Activated B cell treated with CpG ODN at 0.5 μM for 24 hours (primary cell): ENCODE data around the gene C1orf115. TPM values are rescaled to one million over a fixed set of nuclear protein-coding genes. Genes with fewer than 3 reads are reported as not detected.
"Not testable (repeated sequence)": the region's sequence is repeated elsewhere in the genome, so short reads cannot be mapped to it uniquely, and the experiment has no call there.

Experiments used
- ATAC-seq: fragments of 200-7000 bp; cut with Tn5 transposase; one replicate; pipeline ENCODE4 v1.10.0; 2021; ENCODE audit warnings: low read depth, mild to moderate bottlenecking, moderate library complexity
- CTCF ChIA-PET: fragments of 350-600 bp; sonication (Branson Sonifier 250); formaldehyde crosslinking; loops from one replicate; lab custom pipeline; 2021; ENCODE audit warnings: antibody characterized with exemption; lab: Charles Lee
- POLR2A ChIA-PET: fragments of 350-600 bp; sonication (Branson Sonifier 250); formaldehyde crosslinking; loops from one replicate; lab custom pipeline; 2021; ENCODE audit warnings: antibody characterized with exemption; lab: Charles Lee
- DNase-seq: peaks from one replicate; pipeline ENCODE4 v3.0.0; 2022
- H3K27ac Mint-ChIP-seq: one replicate; pipeline ENCODE4 v1.8.0; 2020; ENCODE audit warnings: mixed read lengths
- H3K27me3 Mint-ChIP-seq: one replicate; pipeline ENCODE4 v1.8.0; 2021; ENCODE audit warnings: mixed read lengths
- H3K36me3 Mint-ChIP-seq: one replicate; pipeline ENCODE4 v1.8.0; 2021; ENCODE audit warnings: low read depth, mixed read lengths
- H3K4me1 Mint-ChIP-seq: one replicate; pipeline ENCODE4 v1.8.0; 2021; ENCODE audit warnings: mixed read lengths
- H3K4me3 Mint-ChIP-seq: one replicate; pipeline ENCODE4 v1.8.0; 2020; ENCODE audit warnings: mild to moderate bottlenecking, mixed read lengths
- H3K9me3 Mint-ChIP-seq: one replicate; pipeline ENCODE4 v1.8.0; 2020; ENCODE audit warnings: mixed read lengths
- intact Hi-C: fragments of 100-400 bp; cut with micrococcal nuclease; formaldehyde crosslinking; loops from one replicate; pipeline ENCODE4 v1.15.1; 2024
- total RNA-seq: library from RNA; stranded (reverse); gene quantifications from 2 replicates; pipeline ENCODE4 v1.2.3, GENCODE V29; 2022
- TF ChIP-seq, protein P1 (sequence below): fragments of 200-600 bp; IDR thresholded peaks from one replicate; pipeline ENCODE4 v1.8.0; 2022; ENCODE audit warnings: antibody characterized with exemption, mild to moderate bottlenecking

Gene C1orf115
- total RNA-seq, 1 donor from 2014 or later, result 19.6 TPM

DNA sequence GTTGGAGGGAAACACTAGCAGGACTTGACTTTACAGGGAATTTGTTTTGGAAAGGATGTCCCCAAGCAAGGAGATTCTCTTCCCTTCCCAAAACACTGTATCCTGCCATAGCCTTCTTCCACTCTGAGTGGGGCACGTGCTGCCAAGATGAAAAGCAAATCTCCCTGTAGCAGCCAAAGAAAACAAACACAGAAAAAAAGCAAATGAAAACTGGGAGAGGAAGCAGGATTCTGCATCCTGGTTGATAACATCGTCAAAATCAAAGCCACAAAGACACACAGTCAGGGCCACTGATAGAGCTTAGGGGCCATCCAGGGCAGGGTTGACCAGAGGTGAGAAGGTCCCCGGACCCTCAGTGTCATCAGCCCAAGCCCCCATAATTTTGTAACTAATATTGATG lies 42.0 kb downstream of the C1orf115 start:
- no peak overlapping the region for H3K4me3 Mint-ChIP-seq
- H3K36me3 Mint-ChIP-seq, result no peaks in the 10 kb centered on the region
- peaks cover 22% of the 10 kb centered on the region for H3K4me1 Mint-ChIP-seq
- DNase-seq (no peak), ATAC-seq (no peak)
- H3K9me3 Mint-ChIP-seq, result peaks cover 2% of the 10 kb centered on the region
- ChIA-PET POLR2A (interaction anchor here (1.4 kb wide), 1 partner anchor 9 kb away, joined by 4 read pairs; no protein-coding TSS in a partner anchor), CTCF (interaction anchor here (1.6 to 2.2 kb wide), 3 partner anchors 63 to 513 kb away, joined by 4 to 25 read pairs (median 21); no protein-coding TSS in a partner anchor)
- TF ChIP-seq, protein P1, sequence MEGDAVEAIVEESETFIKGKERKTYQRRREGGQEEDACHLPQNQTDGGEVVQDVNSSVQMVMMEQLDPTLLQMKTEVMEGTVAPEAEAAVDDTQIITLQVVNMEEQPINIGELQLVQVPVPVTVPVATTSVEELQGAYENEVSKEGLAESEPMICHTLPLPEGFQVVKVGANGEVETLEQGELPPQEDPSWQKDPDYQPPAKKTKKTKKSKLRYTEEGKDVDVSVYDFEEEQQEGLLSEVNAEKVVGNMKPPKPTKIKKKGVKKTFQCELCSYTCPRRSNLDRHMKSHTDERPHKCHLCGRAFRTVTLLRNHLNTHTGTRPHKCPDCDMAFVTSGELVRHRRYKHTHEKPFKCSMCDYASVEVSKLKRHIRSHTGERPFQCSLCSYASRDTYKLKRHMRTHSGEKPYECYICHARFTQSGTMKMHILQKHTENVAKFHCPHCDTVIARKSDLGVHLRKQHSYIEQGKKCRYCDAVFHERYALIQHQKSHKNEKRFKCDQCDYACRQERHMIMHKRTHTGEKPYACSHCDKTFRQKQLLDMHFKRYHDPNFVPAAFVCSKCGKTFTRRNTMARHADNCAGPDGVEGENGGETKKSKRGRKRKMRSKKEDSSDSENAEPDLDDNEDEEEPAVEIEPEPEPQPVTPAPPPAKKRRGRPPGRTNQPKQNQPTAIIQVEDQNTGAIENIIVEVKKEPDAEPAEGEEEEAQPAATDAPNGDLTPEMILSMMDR, result no peak
- intact Hi-C loops, result loop anchor here (2.0 to 5.0 kb wide), 3 partner anchors 23 to 450 kb away; no protein-coding TSS in a partner anchor
- H3K27ac Mint-ChIP-seq, result peak overlapping the region; percentile 36
- H3K27me3 Mint-ChIP-seq, result no peaks in the 10 kb centered on the region

DNA sequence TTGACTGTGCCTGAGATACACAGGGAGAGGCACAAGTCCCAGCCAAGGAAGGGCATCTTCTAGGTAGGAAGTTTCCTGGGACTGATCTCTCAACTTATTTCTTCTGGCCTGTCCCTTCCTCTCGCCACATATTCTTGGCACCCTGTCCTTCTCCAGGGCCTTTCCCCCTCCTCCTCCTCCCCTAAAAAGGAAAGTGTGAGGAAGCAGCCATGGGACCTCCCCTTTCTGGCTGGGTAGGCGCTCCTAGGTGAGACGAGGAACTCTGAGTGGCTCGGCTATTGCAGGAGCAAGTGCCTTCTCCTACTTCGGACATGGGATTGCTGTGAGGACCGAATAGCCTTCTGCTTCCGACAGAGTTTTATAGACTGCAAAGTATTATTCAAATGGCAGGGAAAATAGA lies 42.5 kb downstream of the C1orf115 start:
- TF ChIP-seq, protein P1, result no peak
- H3K4me3 Mint-ChIP-seq, result no peak overlapping the region
- ChIA-PET CTCF (interaction anchor here (1.1 to 3.8 kb wide), 28 partner anchors 10 to 620 kb away, joined by 3 to 44 read pairs (median 6); partner anchors contain the start of genes C1orf115 and MTARC2), POLR2A (interaction anchor here (0.6 to 2.3 kb wide), 9 partner anchors 9 to 541 kb away, joined by 3 to 11 read pairs (median 4); partner anchors contain the start of genes C1orf115 and MTARC2)
- intact Hi-C loops, result loop anchor here (1.0 to 5.0 kb wide), 8 partner anchors 24 to 512 kb away; partner anchors contain the start of gene C1orf115
- no peaks in the 10 kb centered on the region for H3K36me3 Mint-ChIP-seq
- peak overlapping the region; percentile 36 for H3K27ac Mint-ChIP-seq
- H3K4me1 Mint-ChIP-seq, result peaks cover 25% of the 10 kb centered on the region
- H3K9me3 Mint-ChIP-seq, result peaks cover 2% of the 10 kb centered on the region
- DNase-seq (no peak), ATAC-seq (no peak)
- no peaks in the 10 kb centered on the region for H3K27me3 Mint-ChIP-seq

DNA sequence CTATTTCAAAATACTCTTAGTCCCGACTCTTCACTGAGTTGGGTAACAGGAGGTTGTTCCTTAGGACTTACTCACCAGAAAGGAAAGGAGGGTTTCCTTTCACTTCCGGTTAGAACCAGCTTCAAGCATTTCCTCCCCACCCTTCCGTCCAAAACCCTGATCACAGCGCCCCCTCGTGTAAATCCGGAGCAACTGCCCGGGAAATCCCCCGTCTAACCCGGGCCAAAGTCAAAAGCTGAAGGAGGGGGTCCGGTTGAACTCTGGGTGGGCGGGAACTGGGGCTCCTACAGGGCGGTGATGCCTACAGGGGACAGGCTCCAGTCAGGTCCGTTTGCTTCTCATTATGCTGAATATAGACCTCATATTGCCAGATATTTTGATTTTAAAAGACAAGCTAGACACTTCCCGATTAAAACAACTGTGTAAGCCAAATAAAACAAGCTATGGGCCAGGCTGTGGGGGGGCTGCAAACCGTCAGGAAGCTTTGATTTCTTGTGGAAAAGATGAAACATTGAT lies 43.0 kb downstream of the C1orf115 start:
- no peaks in the 10 kb centered on the region for H3K36me3 Mint-ChIP-seq
- ATAC-seq, result peak; percentile 95
- intact Hi-C loops, result loop anchor here (1.0 to 5.0 kb wide), 8 partner anchors 24 to 513 kb away; partner anchors contain the start of gene C1orf115
- POLR2A ChIA-PET, result interaction anchor here (0.6 to 2.3 kb wide), 12 partner anchors 10 to 541 kb away, joined by 3 to 11 read pairs (median 4); partner anchors contain the start of genes C1orf115 and MTARC2
- CTCF ChIA-PET, result interaction anchor here (0.7 to 3.8 kb wide), 35 partner anchors 9 to 620 kb away, joined by 3 to 44 read pairs (median 5); partner anchors contain the start of genes C1orf115 and MTARC2
- peak overlapping the region; percentile 47 for H3K4me3 Mint-ChIP-seq
- peaks cover 25% of the 10 kb centered on the region for H3K4me1 Mint-ChIP-seq
- TF ChIP-seq, protein P1, result peak; percentile 51
- peak overlapping the region; percentile 30 for H3K27ac Mint-ChIP-seq
- peaks cover 2% of the 10 kb centered on the region for H3K9me3 Mint-ChIP-seq
- H3K27me3 Mint-ChIP-seq, result no peaks in the 10 kb centered on the region
- peak; percentile 67 for DNase-seq

DNA sequence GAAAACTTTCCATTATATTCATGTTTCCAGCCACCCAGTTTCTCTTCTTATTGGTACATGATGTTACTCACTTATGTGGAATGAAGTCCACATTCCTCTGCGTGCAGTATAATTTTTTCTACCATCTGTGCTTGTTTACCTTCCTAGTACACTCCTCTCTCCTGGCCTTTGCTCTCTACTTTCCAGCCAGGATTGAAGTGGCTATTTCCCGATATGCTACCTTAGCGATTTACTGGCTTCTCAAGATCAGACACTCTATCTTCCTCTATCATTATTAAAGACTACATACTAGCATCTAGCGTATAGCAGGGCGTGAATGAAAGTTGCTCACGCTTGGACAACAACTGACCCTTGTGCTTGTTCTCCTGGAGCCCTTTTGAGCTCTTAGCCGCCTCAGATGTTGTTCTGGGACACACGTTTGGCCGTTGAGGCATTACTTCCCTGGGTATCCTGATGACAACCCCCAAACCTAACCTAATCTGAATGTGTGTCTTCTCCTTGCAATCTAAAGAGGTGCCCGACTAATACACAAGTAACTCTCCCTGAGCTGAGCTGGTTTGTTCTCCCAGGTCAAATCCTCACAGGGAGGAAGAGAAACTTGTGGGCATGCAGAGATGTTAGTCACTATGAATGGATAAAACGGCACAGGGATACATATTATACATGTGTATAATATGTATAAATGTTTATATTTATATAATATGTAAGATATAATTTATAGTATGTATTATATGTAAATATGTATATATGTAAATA lies 44.6 kb downstream of the C1orf115 start:
- Mint-ChIP-seq H3K4me1 (peaks cover 25% of the 10 kb centered on the region), H3K36me3 (no peaks in the 10 kb centered on the region), H3K9me3 (peaks cover 2% of the 10 kb centered on the region), H3K27me3 (no peaks in the 10 kb centered on the region), H3K4me3 (no peak overlapping the region), H3K27ac (peak overlapping the region; percentile 47)
- TF ChIP-seq, protein P1, result no peak
- ATAC-seq (no peak), DNase-seq (no peak)
- ChIA-PET POLR2A (interaction anchor here (0.7 to 2.3 kb wide), 2 partner anchors 44 to 1993 kb away, joined by 4 to 11 read pairs; partner anchors contain the start of gene C1orf115), CTCF (interaction anchor here (1.9 to 3.8 kb wide), 6 partner anchors 13 to 515 kb away, joined by 6 to 44 read pairs (median 31); partner anchors contain the start of genes C1orf115 and MTARC2)
- intact Hi-C loops, result loop anchor here (5.0 kb wide), 2 partner anchors 437 to 452 kb away; no protein-coding TSS in a partner anchor

DNA sequence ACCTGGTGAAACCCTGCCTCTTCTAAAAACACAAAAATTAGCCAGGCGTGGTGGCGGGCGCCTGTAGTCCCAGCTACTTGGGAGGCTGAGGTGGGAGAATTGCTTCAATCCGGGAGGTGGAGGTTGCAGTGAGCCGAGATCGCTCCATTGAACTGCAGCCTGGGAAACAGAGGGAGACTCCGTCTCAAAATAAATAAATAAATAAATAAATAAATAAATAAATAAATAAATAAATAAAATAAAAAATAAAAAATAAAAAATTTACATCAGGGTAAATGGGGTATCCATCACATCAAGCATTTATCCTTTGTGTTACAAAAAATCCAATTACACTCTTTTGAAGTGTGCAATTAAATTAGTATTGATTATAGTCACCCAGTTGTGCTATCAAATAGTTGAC lies 46.1 kb downstream of the C1orf115 start:
- H3K9me3 Mint-ChIP-seq, H3K27me3 Mint-ChIP-seq, ATAC-seq, H3K36me3 Mint-ChIP-seq, DNase-seq, intact Hi-C loops, H3K27ac Mint-ChIP-seq, POLR2A ChIA-PET, H3K4me3 Mint-ChIP-seq: not testable (repeated sequence)
- H3K4me1 Mint-ChIP-seq, result peaks cover 22% of the 10 kb centered on the region
- CTCF ChIA-PET, result interaction anchor here (3.8 kb wide), 1 partner anchor 39 kb away, joined by 44 read pairs; no protein-coding TSS in a partner anchor
